Ovary (tissue), 9 donors: Measurements from ENCODE around the gene KCNB1. TPM values are rescaled to one million over a fixed set of nuclear protein-coding genes. Genes with fewer than 3 reads are reported as not detected.

Experiments used
- DNase-seq, 5 donors: peaks; one replicate each; pipeline ENCODE4 v3.0.0-alpha.2; 2019 to 2020
- H3K27ac ChIP-seq, 2 donors: fragments of 200-600 bp; one replicate each; pipeline versions ENCODE4 v1.5.1 to v1.8.0; 2019 to 2022
- H3K27me3 ChIP-seq: fragments of 200-600 bp; one replicate; pipeline ENCODE4 v1.8.0; 2022
- H3K36me3 ChIP-seq: fragments of 200-600 bp; sonication (generic); one replicate; pipeline ENCODE4 v1.5.1; 2019
- H3K4me1 ChIP-seq: one replicate; pipeline ENCODE4 v1.8.1; 2013; ENCODE audit warnings: mild to moderate bottlenecking, moderate library complexity; ENCODE audit not compliant: insufficient read depth
- H3K4me3 ChIP-seq: fragments of 200-600 bp; sonication (generic); one replicate; pipeline ENCODE4 v1.5.1; 2017
- H3K9me3 ChIP-seq, 2 donors: fragments of 200-600 bp in 1 of 2; sonication (generic) in 1 of 2; one replicate each; pipeline versions ENCODE4 v1.5.1 to v1.8.1; 2013 to 2019; ENCODE audit warnings: mild to moderate bottlenecking in 1 of 2, moderate library complexity in 1 of 2
- EP300 ChIP-seq: sonication (generic); formaldehyde crosslinking; IDR thresholded peaks from one replicate; pipeline ENCODE4 v1.6.1; 2017; ENCODE audit warnings: antibody characterized with exemption
- POLR2A ChIP-seq: fragments of 450-650 bp; IDR thresholded peaks from one replicate; pipeline ENCODE4 v1.6.1; 2017; ENCODE audit warnings: antibody characterized with exemption, mild to moderate bottlenecking, moderate library complexity
- WGBS, 3 donors: extraction: QIAGEN DNeasy Blood & Tissue Kit in 1 of 3; methylation state at CpG; one replicate each; pipeline versions ENCODE4 v1.1.5 to v1.1.7; 2013 to 2017; 5-methylcytosine and 5-hydroxymethylcytosine counted together
- intact Hi-C, 4 donors: fragments of 100-400 bp; cut with DNase I; formaldehyde crosslinking; loops; one replicate each; pipeline versions ENCODE4 v1.11.0 to v1.15.1; 2022 to 2023
- polyA plus RNA-seq, 2 donors: library from polyadenylated mRNA; stranded (reverse); fragments of 200-250 nt in 1 of 2; fragments of 350-450 nt in 1 of 2; fragmentation: Illumina TruSeq in 1 of 2; extraction: RNeasy Lipid Tissue Mini Kit (QIAGEN cat#74804) in 1 of 2; gene quantifications; one replicate each; pipeline ENCODE4 v1.2.3, GENCODE V29; 2013 to 2014
- total RNA-seq, 7 donors: library from RNA; depleted of rRNA in 2 of 7; stranded (reverse); fragments of >200 nt in 2 of 7; fragmentation: NEBNext Ultra II Directional in 3 of 7; extraction: Animal tissue kit (Norgen Biotek cat#: 25700) in 3 of 7; gene quantifications; one replicate each; pipeline versions ENCODE4 v1.1.0 to v1.2.4, GENCODE V29; 2016 to 2023
- TF ChIP-seq, protein P1 (sequence below), 3 donors: fragments of 450-650 bp in 2 of 3; fragments of 200-600 bp in 1 of 3; IDR thresholded peaks; one replicate each; pipeline versions ENCODE4 v1.5.1 to v1.8.0; 2016 to 2022; ENCODE audit warnings: antibody characterized with exemption in 3 of 3, mild to moderate bottlenecking in 1 of 3
- donor health status: DM: no; HTN: no; CAD: no; lungs with moderate emphysema.
- donor health status: DM: no; HTN: no; CAD: no.
- donor health status: Bipolar disorder and iron deficiency.
- donor health status: DM: yes; HTN: yes; CAD: no.
- donor health status: DM: no; HTN: no; CAD: no.
- donor health status: DM: yes; HTN: yes; CAD: no.

Gene KCNB1
- total and polyA plus RNA-seq, 9 donors, result 0.12 to 5.4 (median 1.3) TPM

DNA sequence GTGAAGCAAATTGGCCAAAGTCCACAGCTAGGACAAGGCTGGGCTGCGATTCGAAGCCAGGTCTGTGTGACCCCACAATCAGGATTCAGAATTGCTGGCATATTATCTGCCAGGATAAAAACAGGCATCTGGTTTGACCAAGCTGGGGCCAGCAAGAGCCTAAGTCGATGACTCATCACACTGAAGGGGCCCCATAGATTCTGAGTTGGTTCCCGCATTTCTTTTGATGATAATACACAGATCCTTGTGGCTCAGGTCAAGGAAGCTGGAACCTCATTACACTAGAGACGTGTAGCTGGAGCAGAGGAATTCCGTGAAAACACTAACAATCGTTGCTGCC lies 6.5 kb downstream of the KCNB1 start:
- Histone ChIP-seq H3K36me3 (no peaks in the 10 kb centered on the region), H3K9me3 (no peaks in the 10 kb centered on the region), H3K4me1 (no peaks in the 10 kb centered on the region), H3K27me3 (no peaks in the 10 kb centered on the region), H3K4me3 (no peak overlapping the region), H3K27ac (no peak overlapping the region)
- WGBS, 3 donors, result 72 to 79% (median 74%) methylated on average over 7 of the region's 7 CpGs
- TF ChIP-seq EP300 (no peak), POLR2A (no peak)
- TF ChIP-seq, protein P1, sequence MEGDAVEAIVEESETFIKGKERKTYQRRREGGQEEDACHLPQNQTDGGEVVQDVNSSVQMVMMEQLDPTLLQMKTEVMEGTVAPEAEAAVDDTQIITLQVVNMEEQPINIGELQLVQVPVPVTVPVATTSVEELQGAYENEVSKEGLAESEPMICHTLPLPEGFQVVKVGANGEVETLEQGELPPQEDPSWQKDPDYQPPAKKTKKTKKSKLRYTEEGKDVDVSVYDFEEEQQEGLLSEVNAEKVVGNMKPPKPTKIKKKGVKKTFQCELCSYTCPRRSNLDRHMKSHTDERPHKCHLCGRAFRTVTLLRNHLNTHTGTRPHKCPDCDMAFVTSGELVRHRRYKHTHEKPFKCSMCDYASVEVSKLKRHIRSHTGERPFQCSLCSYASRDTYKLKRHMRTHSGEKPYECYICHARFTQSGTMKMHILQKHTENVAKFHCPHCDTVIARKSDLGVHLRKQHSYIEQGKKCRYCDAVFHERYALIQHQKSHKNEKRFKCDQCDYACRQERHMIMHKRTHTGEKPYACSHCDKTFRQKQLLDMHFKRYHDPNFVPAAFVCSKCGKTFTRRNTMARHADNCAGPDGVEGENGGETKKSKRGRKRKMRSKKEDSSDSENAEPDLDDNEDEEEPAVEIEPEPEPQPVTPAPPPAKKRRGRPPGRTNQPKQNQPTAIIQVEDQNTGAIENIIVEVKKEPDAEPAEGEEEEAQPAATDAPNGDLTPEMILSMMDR (IDR thresholded peaks at IDR 0.05), result no peak
- intact Hi-C loops, result no loop called here
- no peak for DNase-seq

DNA sequence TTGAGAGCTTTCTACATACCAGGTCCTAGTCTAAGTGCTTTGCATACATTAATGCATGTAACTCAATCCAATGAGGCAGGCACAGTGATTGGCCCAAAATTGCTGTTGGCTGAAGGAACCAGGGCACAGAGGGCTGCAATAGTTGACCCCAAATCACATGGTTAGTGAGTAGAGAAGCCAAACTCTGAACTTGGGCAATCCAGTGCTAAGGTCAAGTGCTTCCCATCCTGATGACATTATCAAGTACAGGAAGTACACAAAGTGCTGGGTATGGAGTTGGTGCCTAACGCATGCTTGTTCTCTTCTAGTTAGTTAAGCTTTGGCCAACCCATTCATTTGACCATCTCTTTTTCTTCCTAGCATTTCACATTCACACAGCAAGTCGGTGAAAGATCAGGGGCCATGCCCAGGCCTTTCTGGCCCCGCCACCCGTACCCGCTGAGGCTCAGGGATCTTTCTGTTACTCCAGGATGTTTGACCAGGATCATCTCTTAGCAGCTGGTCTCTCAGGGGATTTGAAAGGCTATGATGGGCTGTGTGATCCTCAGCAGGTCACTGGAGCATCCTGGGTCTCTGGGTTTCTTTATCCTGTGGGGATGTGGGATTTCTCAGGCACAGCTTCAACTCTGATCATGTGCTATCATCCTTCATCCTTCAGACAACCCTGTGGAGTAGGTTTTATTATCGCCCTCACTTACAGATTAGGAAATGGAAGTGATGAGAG lies 7.0 kb downstream of the KCNB1 start:
- Histone ChIP-seq H3K9me3 (no peaks in the 10 kb centered on the region), H3K4me1 (no peaks in the 10 kb centered on the region), H3K36me3 (no peaks in the 10 kb centered on the region), H3K4me3 (no peak overlapping the region), H3K27me3 (no peaks in the 10 kb centered on the region), H3K27ac (no peak overlapping the region)
- DNase-seq, result no peak
- WGBS, 3 donors, result 91 to 96% (median 96%) methylated on average over 6 of the region's 6 CpGs
- TF ChIP-seq EP300 (no peak), POLR2A (no peak)
- TF ChIP-seq, protein P1 (IDR thresholded peaks at IDR 0.05), result no peak
- intact Hi-C loops, result no loop called here

DNA sequence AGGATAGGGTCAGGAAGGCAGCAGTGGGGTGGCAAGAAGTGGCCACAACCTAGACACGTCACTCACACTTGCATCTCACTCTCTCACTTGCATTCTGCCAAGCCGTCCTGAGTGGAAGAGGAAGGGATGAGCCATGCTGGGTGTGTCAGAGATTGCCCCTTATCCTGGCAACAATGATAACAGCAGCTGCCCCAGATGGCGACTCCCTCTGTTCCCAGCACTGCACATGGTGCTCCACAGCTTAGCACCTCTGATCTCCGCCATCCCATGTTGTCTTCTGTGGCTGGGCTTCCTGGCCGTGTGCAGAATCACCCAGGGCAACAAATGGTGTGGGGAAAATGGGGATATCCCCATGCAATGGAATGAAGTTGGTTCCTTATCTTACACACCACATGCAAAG lies 11.1 kb downstream of the KCNB1 start:
- no peak overlapping the region for H3K27ac ChIP-seq
- no peak for DNase-seq
- no peaks in the 10 kb centered on the region for H3K9me3 ChIP-seq
- H3K4me3 ChIP-seq, result no peak overlapping the region
- no peaks in the 10 kb centered on the region for H3K27me3 ChIP-seq
- no peaks in the 10 kb centered on the region for H3K4me1 ChIP-seq
- intact Hi-C loops, result no loop called here
- no peaks in the 10 kb centered on the region for H3K36me3 ChIP-seq
- TF ChIP-seq POLR2A (no peak), EP300 (no peak)
- TF ChIP-seq, protein P1 (IDR thresholded peaks at IDR 0.05), result no peak
- WGBS, 3 donors, result 66 to 79% (median 73%) methylated on average over 5 of the region's 5 CpGs

DNA sequence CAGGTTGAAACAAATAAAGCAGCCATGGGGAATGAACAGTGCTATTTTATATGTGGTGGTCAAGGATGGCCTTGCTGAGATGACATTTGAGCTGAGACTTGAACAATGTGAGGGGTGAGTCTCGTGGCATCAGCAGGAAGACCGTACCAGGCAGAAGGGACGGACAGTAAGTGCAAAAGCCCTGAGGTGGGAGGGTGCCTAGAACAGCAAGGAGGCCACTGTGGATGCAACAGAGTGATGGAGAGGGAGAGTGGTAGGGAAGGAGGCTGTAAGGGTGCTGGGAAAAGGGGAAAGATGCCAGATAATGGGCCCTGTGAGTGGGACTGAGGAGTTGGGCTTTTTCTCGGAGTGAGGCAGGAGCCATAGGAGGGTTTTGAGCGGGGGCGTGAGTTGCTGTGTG lies 11.5 kb downstream of the KCNB1 start:
- Histone ChIP-seq H3K36me3 (no peaks in the 10 kb centered on the region), H3K27me3 (no peaks in the 10 kb centered on the region), H3K4me1 (no peaks in the 10 kb centered on the region), H3K4me3 (no peak overlapping the region), H3K9me3 (no peaks in the 10 kb centered on the region), H3K27ac (no peak overlapping the region)
- TF ChIP-seq, protein P1 (IDR thresholded peaks at IDR 0.05), result no peak
- TF ChIP-seq POLR2A (no peak), EP300 (no peak)
- intact Hi-C loops, result no loop called here
- 84 to 89% (median 86%) methylated on average over 6 of the region's 6 CpGs for WGBS, 3 donors
- DNase-seq, result no peak
